GM18867 (cell line): ENCODE results near the gene C18orf63.
"Not testable (repeated sequence)": the region's sequence is repeated elsewhere in the genome, so short reads cannot be mapped to it uniquely, and the experiment has no call there.

Experiments
- ATAC-seq: cut with Tn5 transposase; IDR thresholded peaks from one replicate; pipeline ENCODE4 v1.9.1; 2021; ENCODE audit warnings: mild to moderate bottlenecking, moderate library complexity; ENCODE audit not compliant: unreplicated experiment

C18orf63 gene

GRCh38 chr18:74286106-74286855, 29.4 kb upstream of the C18orf63 start:
- ATAC-seq = no peak

GRCh38 chr18:74286856-74287255, 28.8 kb upstream of the C18orf63 start:
- ATAC-seq = no peak

- no peak for ATAC-seq
Observed at GRCh38 chr18:74288041-74288440, 27.6 kb upstream of the C18orf63 start.

GRCh38 chr18:74288730-74289129, 26.9 kb upstream of the C18orf63 start:
- ATAC-seq = no peak

- no peak for ATAC-seq
Observed at GRCh38 chr18:74289137-74289536, 26.5 kb upstream of the C18orf63 start.

GRCh38 chr18:74290021-74290420, 25.6 kb upstream of the C18orf63 start:
- ATAC-seq = no peak

- ATAC-seq = no peak
Observed at GRCh38 chr18:74290794-74291471, 24.7 kb upstream of the C18orf63 start.

GRCh38 chr18:74291472-74291770, 24.2 kb upstream of the C18orf63 start:
- ATAC-seq = no peak

- ATAC-seq = peak; percentile 99
Observed at GRCh38 chr18:74291771-74292540, 23.7 kb upstream of the C18orf63 start, which contains the start of gene CYB5A. CYB5A (minus strand) TSS chr18:74291963; CDS start chr18:74291875, 88 bp downstream.

- ATAC-seq = no peak
Observed at GRCh38 chr18:74292541-74292858, 23.1 kb upstream of the C18orf63 start.

- ATAC-seq = not testable (repeated sequence)
Observed at GRCh38 chr18:74292982-74293381, 22.7 kb upstream of the C18orf63 start.

- ATAC-seq = no peak
Observed at GRCh38 chr18:74294526-74294925, 21.1 kb upstream of the C18orf63 start.

- no peak for ATAC-seq
Observed at GRCh38 chr18:74299162-74299561, 16.5 kb upstream of the C18orf63 start.

- ATAC-seq = no peak
Observed at GRCh38 chr18:74299746-74300145, 15.9 kb upstream of the C18orf63 start.

GRCh38 chr18:74303306-74303705, 12.3 kb upstream of the C18orf63 start:
- no peak for ATAC-seq

- ATAC-seq = no peak
Observed at GRCh38 chr18:74303936-74304335, 11.7 kb upstream of the C18orf63 start.

- ATAC-seq = peak; percentile 96
Observed at GRCh38 chr18:74310411-74310810, 5.2 kb upstream of the C18orf63 start.

- ATAC-seq = no peak
Observed at GRCh38 chr18:74311000-74311399, 4.6 kb upstream of the C18orf63 start.

GRCh38 chr18:74314759-74315463, 728 bp upstream of the C18orf63 start:
- ATAC-seq = no peak

- no peak for ATAC-seq
Observed at GRCh38 chr18:74316257-74317170, 875 bp downstream of the C18orf63 start.
